ENCODE measurements around the gene GMPR2. TPM values are rescaled to one million over a fixed set of nuclear protein-coding genes. Genes with fewer than 3 reads are reported as not detected.
A peak's percentile ranks its signal among the peaks of the same experiment; 100 is the strongest.

The GMPR2 gene
- total and polyA plus RNA-seq, 2 of the 13 experiments (the other 11 are each of a cell fraction or from before 2014, with no cell fraction given): 210 to 273 TPM

DNA sequence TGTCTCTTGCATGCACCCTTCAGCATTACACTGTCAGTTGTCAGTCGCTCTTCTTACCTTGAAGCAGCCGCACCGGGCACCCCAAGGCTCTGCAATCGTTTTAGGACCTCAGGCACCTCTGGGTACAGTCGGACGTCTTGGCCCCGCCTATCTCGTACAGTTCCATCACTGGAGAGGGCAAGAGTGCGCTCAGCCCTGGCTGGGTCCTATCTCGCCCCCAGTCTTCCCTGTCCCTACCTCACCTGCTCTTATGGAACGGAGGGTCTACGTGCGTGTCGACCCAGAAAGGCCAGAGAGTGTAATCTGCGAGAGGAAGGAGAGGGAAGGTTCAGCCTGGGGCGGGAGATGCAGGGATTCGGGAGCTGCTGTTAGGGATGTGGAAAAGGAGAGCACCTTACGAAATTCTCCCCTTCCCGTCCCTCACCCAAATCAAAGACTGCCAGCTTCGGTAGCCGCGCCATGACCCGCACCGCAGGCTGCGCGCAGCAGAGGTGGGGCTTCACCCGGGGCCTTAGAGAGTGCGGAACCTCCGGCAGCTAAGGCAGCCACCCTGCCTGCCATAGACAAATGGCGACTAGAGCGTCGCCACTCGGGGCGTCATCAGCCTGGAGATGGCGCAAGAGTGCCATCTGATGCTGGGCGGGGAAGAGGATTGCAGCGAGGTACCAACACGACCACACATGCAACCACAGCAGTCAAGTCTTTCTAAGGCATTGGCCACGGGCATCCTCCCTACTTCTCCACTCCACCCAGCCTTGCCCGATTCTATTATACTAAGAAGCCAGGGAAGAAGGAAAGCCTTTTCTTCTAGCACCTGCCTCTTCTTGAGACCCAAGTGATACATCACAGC lies 17.0 kb upstream of the GMPR2 start, which contains the start of gene MDP1 (continued):
- TF ChIP-seq ZNF33A (CRISPR knock-in tag; IDR thresholded peaks at IDR 0.05; ENCODE audit: borderline replicate concordance) (no peak), ZFP62 (CRISPR knock-in tag; IDR thresholded peaks at IDR 0.05) (peak; percentile 64; the same call in 1 of the 2 replicates), ZBTB8A (CRISPR knock-in tag; IDR thresholded peaks at IDR 0.05; ENCODE audit: borderline replicate concordance, low read depth) (peak; percentile 95; the same call in 1 of the 2 replicates), RNF219 (CRISPR knock-in tag; IDR thresholded peaks at IDR 0.05) (peak; percentile 87), DR1 (CRISPR knock-in tag; IDR thresholded peaks at IDR 0.05) (no peak; the same call in 1 of the 2 replicates), ZNF615 (CRISPR knock-in tag; IDR thresholded peaks at IDR 0.05; ENCODE audit: borderline replicate concordance) (peak; percentile 98), ZNF780A (CRISPR knock-in tag; IDR thresholded peaks at IDR 0.05) (peak; percentile 95; the same call in 1 of the 2 replicates), GLI4 (CRISPR knock-in tag; IDR thresholded peaks at IDR 0.05; ENCODE audit: borderline replicate concordance) (no peak), RARA (CRISPR knock-in tag; IDR thresholded peaks at IDR 0.05) (peak; percentile 75), GZF1 (CRISPR knock-in tag; IDR thresholded peaks at IDR 0.05) (no peak; the same call in 1 of the 2 replicates), BHLHE40 (IDR thresholded peaks at IDR 0.05; ENCODE audit: low read length) (peak; percentile 64; the same call in 1 of the 2 replicates), ELF1 (CRISPR knock-in tag; IDR thresholded peaks at IDR 0.05) (peak; percentile 92), NCOR1 (IDR thresholded peaks at IDR 0.05; ENCODE audit: borderline replicate concordance, low read length) (no peak), GMEB2 (CRISPR knock-in tag; IDR thresholded peaks at IDR 0.05; ENCODE audit: low read depth) (0 out of 2 replicates have a peak, but pooled peaks have one; percentile 10), ZNF260 (CRISPR knock-in tag; IDR thresholded peaks at IDR 0.05; ENCODE audit: borderline replicate concordance, low read depth) (0 out of 2 replicates have a peak, but pooled peaks have one; percentile 76), MATR3 (CRISPR knock-in tag; IDR thresholded peaks at IDR 0.05) (no peak), ATM (IDR thresholded peaks at IDR 0.05; ENCODE audit: borderline replicate concordance) (no peak)
- TF ChIP-seq, protein P1, sequence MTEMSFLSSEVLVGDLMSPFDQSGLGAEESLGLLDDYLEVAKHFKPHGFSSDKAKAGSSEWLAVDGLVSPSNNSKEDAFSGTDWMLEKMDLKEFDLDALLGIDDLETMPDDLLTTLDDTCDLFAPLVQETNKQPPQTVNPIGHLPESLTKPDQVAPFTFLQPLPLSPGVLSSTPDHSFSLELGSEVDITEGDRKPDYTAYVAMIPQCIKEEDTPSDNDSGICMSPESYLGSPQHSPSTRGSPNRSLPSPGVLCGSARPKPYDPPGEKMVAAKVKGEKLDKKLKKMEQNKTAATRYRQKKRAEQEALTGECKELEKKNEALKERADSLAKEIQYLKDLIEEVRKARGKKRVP (CRISPR knock-in tag; IDR thresholded peaks at IDR 0.05): peak in 1 of 2 experiments; percentile 89; a peak in 2 of 4 replicates
- TF ChIP-seq, protein P2, sequence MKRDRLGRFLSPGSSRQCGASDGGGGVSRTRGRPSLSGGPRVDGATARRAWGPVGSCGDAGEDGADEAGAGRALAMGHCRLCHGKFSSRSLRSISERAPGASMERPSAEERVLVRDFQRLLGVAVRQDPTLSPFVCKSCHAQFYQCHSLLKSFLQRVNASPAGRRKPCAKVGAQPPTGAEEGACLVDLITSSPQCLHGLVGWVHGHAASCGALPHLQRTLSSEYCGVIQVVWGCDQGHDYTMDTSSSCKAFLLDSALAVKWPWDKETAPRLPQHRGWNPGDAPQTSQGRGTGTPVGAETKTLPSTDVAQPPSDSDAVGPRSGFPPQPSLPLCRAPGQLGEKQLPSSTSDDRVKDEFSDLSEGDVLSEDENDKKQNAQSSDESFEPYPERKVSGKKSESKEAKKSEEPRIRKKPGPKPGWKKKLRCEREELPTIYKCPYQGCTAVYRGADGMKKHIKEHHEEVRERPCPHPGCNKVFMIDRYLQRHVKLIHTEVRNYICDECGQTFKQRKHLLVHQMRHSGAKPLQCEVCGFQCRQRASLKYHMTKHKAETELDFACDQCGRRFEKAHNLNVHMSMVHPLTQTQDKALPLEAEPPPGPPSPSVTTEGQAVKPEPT (CRISPR knock-in tag; IDR thresholded peaks at IDR 0.05; ENCODE audit: low read depth): peak; percentile 96
- TF ChIP-seq, protein P3, sequence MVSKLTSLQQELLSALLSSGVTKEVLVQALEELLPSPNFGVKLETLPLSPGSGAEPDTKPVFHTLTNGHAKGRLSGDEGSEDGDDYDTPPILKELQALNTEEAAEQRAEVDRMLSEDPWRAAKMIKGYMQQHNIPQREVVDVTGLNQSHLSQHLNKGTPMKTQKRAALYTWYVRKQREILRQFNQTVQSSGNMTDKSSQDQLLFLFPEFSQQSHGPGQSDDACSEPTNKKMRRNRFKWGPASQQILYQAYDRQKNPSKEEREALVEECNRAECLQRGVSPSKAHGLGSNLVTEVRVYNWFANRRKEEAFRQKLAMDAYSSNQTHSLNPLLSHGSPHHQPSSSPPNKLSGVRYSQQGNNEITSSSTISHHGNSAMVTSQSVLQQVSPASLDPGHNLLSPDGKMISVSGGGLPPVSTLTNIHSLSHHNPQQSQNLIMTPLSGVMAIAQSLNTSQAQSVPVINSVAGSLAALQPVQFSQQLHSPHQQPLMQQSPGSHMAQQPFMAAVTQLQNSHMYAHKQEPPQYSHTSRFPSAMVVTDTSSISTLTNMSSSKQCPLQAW (CRISPR knock-in tag; IDR thresholded peaks at IDR 0.05): peak; percentile 94
